SK-N-SH treated with all-trans-retinoic acid at 6 μM for 48 hours (cell line): ENCODE results near the gene PTGS1.

Experiments
- PPARA ChIP-seq: fragments of 250-450 bp; sonication (Bioruptor Pico); IDR thresholded peaks from 2 replicates; pipeline ENCODE4 v1.5.0; 2020; ENCODE audit warnings: mild to moderate bottlenecking, borderline replicate concordance
- SNAI2 ChIP-seq: fragments of 250-450 bp; sonication (Bioruptor Pico); IDR thresholded peaks from 2 replicates; pipeline ENCODE4 v1.5.0; 2020; ENCODE audit warnings: mild to moderate bottlenecking, moderate library complexity
- TF ChIP-seq, protein P1 (sequence below): fragments of 250-450 bp; sonication (Bioruptor Pico); IDR thresholded peaks from 2 replicates; pipeline ENCODE4 v1.8.0; 2020; ENCODE audit warnings: mild to moderate bottlenecking, moderate library complexity, borderline replicate concordance

DNA sequence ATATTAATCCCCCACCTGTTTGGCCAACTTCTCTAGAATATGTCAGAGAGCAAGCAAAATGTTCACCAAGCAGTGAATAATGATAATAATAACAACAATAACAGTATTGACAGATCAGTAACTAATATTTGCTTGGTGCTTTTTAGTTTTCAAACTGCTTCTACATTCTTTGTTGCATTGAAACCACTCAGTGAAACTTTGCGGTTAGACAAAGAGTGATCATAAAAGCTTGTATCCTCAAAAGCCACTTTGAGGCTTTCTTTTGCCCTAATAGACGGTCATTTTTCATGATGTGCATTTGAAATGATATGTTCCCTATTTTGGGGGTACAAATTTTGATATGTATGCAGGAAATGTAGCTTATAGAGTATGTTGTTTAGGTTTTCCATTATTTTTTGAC lies 43.6 kb upstream of the PTGS1 start:
- no peak for TF ChIP-seq PPARA
- TF ChIP-seq SNAI2 (CRISPR knock-in tag): no peak
- TF ChIP-seq, protein P1, sequence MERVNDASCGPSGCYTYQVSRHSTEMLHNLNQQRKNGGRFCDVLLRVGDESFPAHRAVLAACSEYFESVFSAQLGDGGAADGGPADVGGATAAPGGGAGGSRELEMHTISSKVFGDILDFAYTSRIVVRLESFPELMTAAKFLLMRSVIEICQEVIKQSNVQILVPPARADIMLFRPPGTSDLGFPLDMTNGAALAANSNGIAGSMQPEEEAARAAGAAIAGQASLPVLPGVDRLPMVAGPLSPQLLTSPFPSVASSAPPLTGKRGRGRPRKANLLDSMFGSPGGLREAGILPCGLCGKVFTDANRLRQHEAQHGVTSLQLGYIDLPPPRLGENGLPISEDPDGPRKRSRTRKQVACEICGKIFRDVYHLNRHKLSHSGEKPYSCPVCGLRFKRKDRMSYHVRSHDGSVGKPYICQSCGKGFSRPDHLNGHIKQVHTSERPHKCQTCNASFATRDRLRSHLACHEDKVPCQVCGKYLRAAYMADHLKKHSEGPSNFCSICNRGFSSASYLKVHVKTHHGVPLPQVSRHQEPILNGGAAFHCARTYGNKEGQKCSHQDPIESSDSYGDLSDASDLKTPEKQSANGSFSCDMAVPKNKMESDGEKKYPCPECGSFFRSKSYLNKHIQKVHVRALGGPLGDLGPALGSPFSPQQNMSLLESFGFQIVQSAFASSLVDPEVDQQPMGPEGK (CRISPR knock-in tag): no peak
